ENCODE measurements around the gene POMGNT1.

Gene POMGNT1

DNA sequence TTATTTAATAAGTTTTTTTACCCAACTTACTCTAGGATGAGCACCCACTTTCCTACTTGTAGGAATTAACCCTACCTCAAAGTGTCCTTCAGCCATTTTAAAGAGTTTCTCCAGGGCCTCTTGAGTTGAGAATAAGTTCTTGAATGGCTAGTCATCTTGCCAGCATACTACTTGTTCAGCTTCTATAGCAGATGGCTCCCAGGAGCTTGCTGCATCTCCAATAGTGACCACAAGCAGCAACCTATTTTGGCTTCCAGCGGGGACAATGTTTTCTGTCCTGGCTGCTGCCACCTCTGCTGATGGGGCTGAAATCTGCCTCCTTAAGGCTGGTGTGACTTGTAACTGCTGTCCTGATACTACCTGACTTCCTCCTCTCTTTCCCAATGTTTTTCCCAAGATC, 45.0 kb downstream of the POMGNT1 start:
- DNase-seq = no peak

DNA sequence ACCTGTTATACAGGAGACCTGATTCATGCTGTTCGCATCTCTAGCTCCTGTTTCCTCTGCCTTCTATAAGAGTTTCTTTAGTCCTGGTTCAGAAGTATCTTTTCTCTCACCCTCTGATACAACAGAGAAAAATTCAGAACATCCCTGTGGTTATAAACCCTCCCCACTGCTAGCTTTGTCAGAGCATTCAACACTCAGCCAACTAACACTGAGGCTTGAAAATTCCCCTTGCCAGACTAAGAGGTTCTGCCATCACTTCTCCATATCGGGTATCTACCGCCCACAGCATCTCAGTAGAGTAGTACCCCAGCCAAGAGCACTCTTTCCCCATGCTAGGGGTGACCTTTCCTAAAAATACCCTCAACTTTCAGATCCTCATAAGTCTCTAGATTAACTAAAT, 46.2 kb downstream of the POMGNT1 start:
- DNase-seq = no peak

DNA sequence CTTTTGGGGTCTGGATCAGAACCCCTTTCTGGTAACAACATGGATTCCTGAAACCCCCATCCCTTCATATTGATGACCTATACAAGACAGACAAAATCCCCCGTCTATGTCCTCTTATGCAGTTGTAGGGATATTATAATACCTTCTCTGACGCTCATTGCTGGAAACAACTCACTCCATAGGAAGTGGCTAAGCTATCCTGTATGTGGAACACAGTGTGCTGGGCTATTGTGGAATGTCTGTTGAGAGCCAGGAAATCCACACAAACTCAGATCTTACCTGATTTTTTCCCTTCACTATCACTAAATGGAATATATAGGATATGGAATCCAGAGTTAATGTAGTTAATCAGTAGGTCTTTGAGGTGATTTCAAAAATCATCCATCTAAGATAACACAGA, 48.1 kb downstream of the POMGNT1 start:
- DNase-seq = no peak

DNA sequence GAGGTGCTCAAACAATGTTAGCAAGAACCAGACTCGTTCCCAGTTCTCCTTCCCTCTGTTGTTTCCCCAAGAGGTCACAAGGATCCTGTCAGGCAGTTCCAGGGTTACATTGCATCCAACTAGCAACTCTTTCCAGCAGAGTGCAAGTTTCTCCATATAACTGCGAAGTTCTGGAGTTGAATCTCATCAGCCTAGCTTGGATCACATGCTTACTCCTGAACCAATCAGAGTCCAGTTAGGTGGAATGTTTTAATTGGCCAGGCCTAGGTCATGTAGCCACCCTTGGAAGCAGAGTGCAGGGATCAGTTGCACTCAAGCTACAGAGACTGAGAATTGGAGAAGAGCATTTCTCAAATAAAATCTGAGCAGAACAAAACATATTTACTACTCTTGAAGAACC, 49.9 kb downstream of the POMGNT1 start:
- no peak for DNase-seq
